MM.1S (cell line): ENCODE results near the gene CELF4.

Experiments used
- DNase-seq: peaks from one replicate; pipeline ENCODE4 v3.0.0-alpha.2; 2015
- H2AFZ ChIP-seq: fragments of 300-600 bp; sonication (generic); 2 replicates; pipeline ENCODE4 v1.6.0; 2016; ENCODE audit warnings: antibody characterized with exemption, low read length
- H3F3A ChIP-seq: fragments of 300-600 bp; sonication (generic); 2 replicates; pipeline ENCODE4 v1.6.1; 2016; ENCODE audit warnings: mild to moderate bottlenecking, antibody characterized with exemption, low read length, moderate library complexity, mixed read lengths; ENCODE audit not compliant: insufficient read depth
- H3K27ac ChIP-seq: fragments of 300-600 bp; sonication (generic); 2 replicates; pipeline ENCODE4 v1.5.1; 2016; ENCODE audit warnings: mild to moderate bottlenecking, low read length
- H3K27me3 ChIP-seq: fragments of 300-600 bp; sonication (generic); replicated peaks from 2 replicates; pipeline ENCODE4 v1.6.0; 2016; ENCODE audit warnings: low read length; ENCODE audit not compliant: insufficient read depth
- H3K36me3 ChIP-seq: fragments of 300-600 bp; sonication (generic); replicated peaks from 2 replicates; pipeline ENCODE4 v1.6.1; 2016; ENCODE audit warnings: mild to moderate bottlenecking, low read length, mixed read lengths; ENCODE audit not compliant: insufficient read depth
- H3K4me1 ChIP-seq: fragments of 300-600 bp; sonication (generic); 2 replicates; pipeline ENCODE4 v1.6.1; 2016; ENCODE audit warnings: low read length, mixed read lengths
- H3K4me2 ChIP-seq: fragments of 300-600 bp; sonication (generic); 2 replicates; pipeline ENCODE4 v1.6.0; 2016; ENCODE audit warnings: low read depth, low read length
- H3K4me3 ChIP-seq: fragments of 300-600 bp; sonication (generic); 2 replicates; pipeline ENCODE4 v1.5.1; 2016; ENCODE audit warnings: low read length, mixed read lengths
- H3K79me2 ChIP-seq: fragments of 300-600 bp; sonication (generic); 2 replicates; pipeline ENCODE4 v1.6.1; 2016; ENCODE audit warnings: mixed run types, low read length, mixed read lengths
- H3K9ac ChIP-seq: fragments of 300-600 bp; sonication (generic); 2 replicates; pipeline ENCODE4 v1.6.1; 2016; ENCODE audit warnings: low read length, mixed read lengths
- H3K9me2 ChIP-seq: fragments of 300-600 bp; sonication (generic); replicated peaks from 2 replicates; pipeline ENCODE4 v1.6.1; 2016; ENCODE audit warnings: mild to moderate bottlenecking, low read length, mixed read lengths; ENCODE audit not compliant: insufficient read depth
- H3K9me3 ChIP-seq: fragments of 300-600 bp; sonication (generic); replicated peaks from 2 replicates; pipeline ENCODE4 v1.6.1; 2016; ENCODE audit warnings: mild to moderate bottlenecking, low read length, mixed read lengths; ENCODE audit not compliant: insufficient read depth
- H4K20me1 ChIP-seq: fragments of 300-600 bp; sonication (generic); 2 replicates; pipeline ENCODE4 v1.6.1; 2016; ENCODE audit warnings: mild to moderate bottlenecking, low read length, moderate library complexity, mixed read lengths; ENCODE audit not compliant: insufficient read depth
- CTCF ChIP-seq: fragments of 300-600 bp; sonication (generic); IDR thresholded peaks from 2 replicates; pipeline ENCODE4 v1.5.1; 2016; ENCODE audit warnings: antibody characterized with exemption, low read length, mixed read lengths
- EZH2 ChIP-seq: fragments of 300-600 bp; sonication (generic); optimal IDR thresholded peaks from 2 replicates; pipeline ENCODE3; 2017; ENCODE audit warnings: low read depth, mild to moderate bottlenecking, antibody characterized with exemption, low read length, mixed read lengths
- EZH2phosphoT487 ChIP-seq: fragments of 300-600 bp; sonication (generic); IDR thresholded peaks from 2 replicates; pipeline ENCODE4 v1.6.1; 2018; ENCODE audit warnings: antibody characterized with exemption, low read length

Gene CELF4

DNA sequence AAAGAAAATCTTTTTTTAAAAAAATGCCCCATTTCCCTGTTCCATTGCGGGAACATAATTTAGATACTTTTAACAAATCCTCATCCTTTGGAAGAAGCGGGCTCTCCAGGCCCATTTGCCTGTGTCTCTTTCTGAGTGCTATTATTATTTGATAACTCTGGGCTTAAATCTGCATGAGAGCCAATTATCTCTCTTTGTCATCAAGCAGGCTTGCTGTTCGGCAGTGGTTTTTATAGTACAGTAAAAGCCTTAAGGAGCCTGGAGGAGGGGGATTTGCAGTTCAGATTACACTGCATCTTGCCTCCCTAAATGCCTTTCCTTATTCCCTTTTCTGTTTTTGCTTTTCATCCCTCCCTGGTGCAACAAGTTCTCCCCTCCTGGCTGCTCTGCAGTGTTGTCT, 50.6 kb downstream of the CELF4 start:
- Histone ChIP-seq H3K9ac (no peak overlapping the region), H3F3A (no peaks in the 10 kb centered on the region), H3K36me3 (no peaks in the 10 kb centered on the region), H3K4me3 (no peak overlapping the region), H3K4me1 (no peaks in the 10 kb centered on the region), H4K20me1 (no peaks in the 10 kb centered on the region), H3K27me3 (no peaks in the 10 kb centered on the region; the same call in 1 of the 2 replicates), H3K79me2 (no peaks in the 10 kb centered on the region), H3K9me2 (no peaks in the 10 kb centered on the region), H3K4me2 (no peak overlapping the region), H3K27ac (no peak overlapping the region), H2AFZ (no peak overlapping the region), H3K9me3 (no peaks in the 10 kb centered on the region)
- TF ChIP-seq EZH2 (no peak), CTCF (no peak), EZH2phosphoT487 (no peak)
- DNase-seq = no peak

- TF ChIP-seq EZH2phosphoT487 = no peak
- no peak for TF ChIP-seq CTCF
- TF ChIP-seq EZH2 = no peak
- DNase-seq = no peak
Observed at GRCh38 chr18:37512400-37512799, 53.2 kb downstream of the CELF4 start.

DNA sequence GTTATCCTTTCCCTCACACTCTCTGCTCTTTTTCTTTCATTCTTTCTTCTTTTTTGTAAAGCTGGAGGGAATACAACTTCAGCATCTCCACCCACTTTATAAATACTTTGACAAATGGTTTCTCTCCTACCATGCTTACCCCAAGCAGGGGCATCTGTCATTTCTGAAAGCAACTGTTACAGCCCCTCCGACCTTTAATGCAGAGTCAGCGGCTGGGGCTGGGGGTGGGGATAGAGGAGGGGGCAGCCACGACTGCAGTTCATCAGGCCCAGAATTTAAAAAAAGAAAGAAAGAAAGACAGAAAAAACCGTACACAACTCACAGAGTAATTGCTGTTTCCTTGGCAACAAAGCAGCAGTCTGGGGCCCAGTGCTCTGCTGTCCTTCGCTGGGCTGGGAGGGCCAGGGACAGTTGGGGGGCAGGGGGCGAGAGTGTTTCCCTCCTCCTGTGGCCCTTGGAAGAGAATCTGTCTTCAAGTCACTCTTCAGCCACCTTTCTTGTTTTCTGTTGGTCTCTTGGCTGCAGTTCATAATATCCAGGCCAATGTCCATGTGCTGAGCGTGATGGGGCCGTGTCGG, 53.8 kb downstream of the CELF4 start:
- no peaks in the 10 kb centered on the region for H3K4me1 ChIP-seq
- no peak overlapping the region for H3K4me3 ChIP-seq
- no peak overlapping the region for H3K9ac ChIP-seq
- no peaks in the 10 kb centered on the region for H3K36me3 ChIP-seq
- H3K27me3 ChIP-seq = no peaks in the 10 kb centered on the region; the same call in 1 of the 2 replicates
- no peaks in the 10 kb centered on the region for H3K9me2 ChIP-seq
- H3K27ac ChIP-seq = no peak overlapping the region
- TF ChIP-seq EZH2phosphoT487 (no peak), EZH2 (no peak), CTCF (no peak)
- no peaks in the 10 kb centered on the region for H3F3A ChIP-seq
- H3K79me2 ChIP-seq = no peaks in the 10 kb centered on the region
- no peaks in the 10 kb centered on the region for H4K20me1 ChIP-seq
- no peaks in the 10 kb centered on the region for H3K9me3 ChIP-seq
- no peak overlapping the region for H2AFZ ChIP-seq
- no peak for DNase-seq
- no peak overlapping the region for H3K4me2 ChIP-seq

More at GRCh38 chr18:37512400-37512799, 53.2 kb downstream of the CELF4 start:
- H3K4me2 ChIP-seq = no peak overlapping the region
- no peaks in the 10 kb centered on the region for H3F3A ChIP-seq
- H3K27me3 ChIP-seq = no peaks in the 10 kb centered on the region; the same call in 1 of the 2 replicates
- H3K9me2 ChIP-seq = no peaks in the 10 kb centered on the region
- no peaks in the 10 kb centered on the region for H3K4me1 ChIP-seq
- H3K9ac ChIP-seq = no peak overlapping the region
- H3K9me3 ChIP-seq = no peaks in the 10 kb centered on the region
- H3K27ac ChIP-seq = no peak overlapping the region
- H2AFZ ChIP-seq = no peak overlapping the region
- H3K36me3 ChIP-seq = no peaks in the 10 kb centered on the region
- no peaks in the 10 kb centered on the region for H3K79me2 ChIP-seq
- H4K20me1 ChIP-seq = no peaks in the 10 kb centered on the region
- no peak overlapping the region for H3K4me3 ChIP-seq
